Liver (tissue), 9 donors: ENCODE results near the gene ZCWPW1. TPM values are rescaled to one million over a fixed set of nuclear protein-coding genes. Genes with fewer than 3 reads are reported as not detected.
A peak's percentile ranks its signal among the peaks of the same experiment; 100 is the strongest.
"Not testable (repeated sequence)": the region's sequence is repeated elsewhere in the genome, so short reads cannot be mapped to it uniquely, and the experiment has no call there.

Source experiments
- DNase-seq: peaks from one replicate; pipeline ENCODE4 v3.0.0-alpha.2; 2017; ENCODE audit warnings: low spot score
- H3K27ac ChIP-seq, 2 donors: one replicate each; pipeline ENCODE4 v1.7.0; 2013; ENCODE audit warnings: inconsistent platforms in 2 of 2, low read length in 2 of 2, control low read depth in 1 of 2, low read depth in 1 of 2, mild to moderate bottlenecking in 1 of 2
- H3K27me3 ChIP-seq, 4 donors: one replicate each; pipeline versions ENCODE4 v1.6.1 to v1.7.0; 2013; ENCODE audit warnings: low read length in 3 of 4, inconsistent platforms in 1 of 4, mild to moderate bottlenecking in 1 of 4, moderate library complexity in 1 of 4; ENCODE audit not compliant: control insufficient read depth in 4 of 4, insufficient read depth in 4 of 4
- H3K36me3 ChIP-seq, 4 donors: one replicate each; pipeline versions ENCODE4 v1.6.1 to v1.7.0; 2013; ENCODE audit warnings: low read length in 3 of 4, mild to moderate bottlenecking in 3 of 4, low read depth in 1 of 4, moderate library complexity in 1 of 4; ENCODE audit not compliant: control insufficient read depth in 4 of 4, insufficient read depth in 3 of 4
- H3K4me1 ChIP-seq, 4 donors: one replicate each; pipeline versions ENCODE4 v1.6.1 to v1.7.0; 2013; ENCODE audit warnings: low read length in 3 of 4, mild to moderate bottlenecking in 3 of 4, moderate library complexity in 1 of 4; ENCODE audit not compliant: control insufficient read depth in 4 of 4, insufficient read depth in 4 of 4
- H3K4me3 ChIP-seq, 3 donors: one replicate each; pipeline versions ENCODE4 v1.6.1 to v1.7.0; 2013; ENCODE audit warnings: low read length in 3 of 3, control low read depth in 1 of 3, low read depth in 1 of 3, mild to moderate bottlenecking in 1 of 3
- H3K9ac ChIP-seq, 2 donors: one replicate each; pipeline ENCODE4 v1.7.0; 2013; ENCODE audit warnings: low read length in 2 of 2, mild to moderate bottlenecking in 2 of 2, moderate library complexity in 2 of 2, control low read depth in 1 of 2, low read depth in 1 of 2
- H3K9me3 ChIP-seq, 4 donors: one replicate each; pipeline versions ENCODE4 v1.6.1 to v1.7.0; 2013; ENCODE audit warnings: low read length in 3 of 4; ENCODE audit not compliant: control insufficient read depth in 4 of 4
- ATF3 ChIP-seq: IDR thresholded peaks from 2 replicates; pipeline ENCODE4 v1.6.1; 2016; ENCODE audit warnings: antibody characterized with exemption
- EGR1 ChIP-seq, 2 donors: IDR thresholded peaks; 2 replicates each; pipeline ENCODE4 v1.6.1; 2016 to 2018; ENCODE audit warnings: antibody characterized with exemption in 2 of 2, low read depth in 2 of 2
- FOXA2 ChIP-seq: IDR thresholded peaks from 2 replicates; pipeline ENCODE4 v1.6.1; 2016; ENCODE audit warnings: antibody characterized with exemption
- GABPA ChIP-seq, 2 donors: IDR thresholded peaks in 1 of 2; conservative IDR thresholded peaks in 1 of 2; 2 replicates each; pipeline ENCODE4 v1.6.1; 2016; ENCODE audit warnings: antibody characterized with exemption in 2 of 2, mild to moderate bottlenecking in 1 of 2, moderate library complexity in 1 of 2
- HNF4G ChIP-seq: IDR thresholded peaks from 2 replicates; pipeline ENCODE4 v1.6.1; 2016; ENCODE audit warnings: antibody characterized with exemption
- NR2F2 ChIP-seq: IDR thresholded peaks from 2 replicates; pipeline ENCODE4 v1.6.1; 2016; ENCODE audit warnings: antibody characterized with exemption
- RAD21 ChIP-seq, 2 donors: IDR thresholded peaks; 2 replicates each; pipeline ENCODE4 v1.6.1; 2016; ENCODE audit warnings: antibody characterized with exemption in 2 of 2, mild to moderate bottlenecking in 2 of 2
- REST ChIP-seq: IDR thresholded peaks from 2 replicates; pipeline ENCODE4 v1.6.1; 2016; ENCODE audit warnings: antibody characterized with exemption, mild to moderate bottlenecking
- RXRA ChIP-seq, 2 donors: IDR thresholded peaks; 2 replicates each; pipeline ENCODE4 v1.6.1; 2017 to 2018; ENCODE audit warnings: antibody characterized with exemption in 2 of 2, mild to moderate bottlenecking in 1 of 2
- TAF1 ChIP-seq: conservative IDR thresholded peaks from 2 replicates; pipeline ENCODE4 v1.6.1; 2016; ENCODE audit warnings: antibody characterized with exemption, mild to moderate bottlenecking
- YY1 ChIP-seq: IDR thresholded peaks from 2 replicates; pipeline ENCODE4 v1.6.1; 2016; ENCODE audit warnings: antibody characterized with exemption, mild to moderate bottlenecking
- WGBS: extraction: QIAGEN DNeasy Blood & Tissue Kit; methylation state at CpG from one replicate; pipeline ENCODE4 v1.1.7; 2013; 5-methylcytosine and 5-hydroxymethylcytosine counted together
- polyA plus RNA-seq, 2 donors: library from polyadenylated mRNA; stranded (reverse) in 1 of 2; unstranded in 1 of 2; fragments of 200-250 nt in 1 of 2; fragments of >200 nt in 1 of 2; fragmentation: Nextera tagmentation in 1 of 2; extraction: Ambion mirVana in 1 of 2; gene quantifications; one replicate each; pipeline versions ENCODE4 v1.2.1 to v1.2.3, GENCODE V29; 2013 to 2015
- total RNA-seq, 2 donors: library from RNA; depleted of rRNA; stranded (reverse); fragments of >200 nt; gene quantifications; one replicate each; pipeline ENCODE4 v1.2.3, GENCODE V29; 2014
- TF ChIP-seq, protein P1 (sequence below): IDR thresholded peaks from 2 replicates; pipeline ENCODE4 v1.6.1; 2016; ENCODE audit warnings: antibody characterized with exemption
- donor health status: healthy.
- donor health status: healthy.
- donor health status: healthy.
- donor health status: healthy.
- donor health status: healthy.

ZCWPW1 gene
- total and polyA plus RNA-seq, 4 donors: 1.4 to 3.3 (median 2.8) TPM

DNA sequence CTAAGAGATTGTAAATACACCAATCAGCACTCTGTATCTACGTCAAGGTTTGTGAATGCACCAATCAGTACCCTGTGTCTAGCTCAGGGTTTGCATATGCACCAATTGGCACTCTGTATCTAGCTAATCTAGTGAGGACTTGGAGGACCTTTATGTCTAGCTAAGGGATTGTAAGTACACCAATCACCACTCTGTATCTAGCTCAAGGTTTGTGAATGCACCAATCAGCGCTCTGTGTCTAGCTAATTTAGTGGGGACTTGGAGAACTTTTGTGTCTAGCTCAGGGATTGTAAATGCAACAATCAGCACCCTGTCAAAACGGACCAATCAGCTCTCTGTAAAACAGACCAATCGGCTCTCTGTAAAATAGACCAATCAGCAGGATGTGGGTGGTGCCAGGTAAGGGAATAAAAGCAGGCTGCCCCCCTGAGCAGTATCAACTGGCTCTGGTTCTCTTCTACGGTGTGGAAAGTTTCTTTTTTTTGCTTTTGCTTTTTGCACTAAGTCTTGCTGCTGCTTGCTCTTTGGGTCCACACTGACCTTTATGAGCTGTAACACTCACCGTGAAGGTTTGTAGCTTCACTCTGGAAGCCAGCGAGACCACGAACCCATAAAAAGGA is 46.2 kb downstream of the ZCWPW1 start:
- H3K36me3 ChIP-seq, H3K27ac ChIP-seq, H3K4me1 ChIP-seq, H3K4me3 ChIP-seq, DNase-seq, H3K9ac ChIP-seq, H3K9me3 ChIP-seq, H3K27me3 ChIP-seq: not testable (repeated sequence)
- 85% methylated on average over 8 of the region's 8 CpGs for WGBS

DNA sequence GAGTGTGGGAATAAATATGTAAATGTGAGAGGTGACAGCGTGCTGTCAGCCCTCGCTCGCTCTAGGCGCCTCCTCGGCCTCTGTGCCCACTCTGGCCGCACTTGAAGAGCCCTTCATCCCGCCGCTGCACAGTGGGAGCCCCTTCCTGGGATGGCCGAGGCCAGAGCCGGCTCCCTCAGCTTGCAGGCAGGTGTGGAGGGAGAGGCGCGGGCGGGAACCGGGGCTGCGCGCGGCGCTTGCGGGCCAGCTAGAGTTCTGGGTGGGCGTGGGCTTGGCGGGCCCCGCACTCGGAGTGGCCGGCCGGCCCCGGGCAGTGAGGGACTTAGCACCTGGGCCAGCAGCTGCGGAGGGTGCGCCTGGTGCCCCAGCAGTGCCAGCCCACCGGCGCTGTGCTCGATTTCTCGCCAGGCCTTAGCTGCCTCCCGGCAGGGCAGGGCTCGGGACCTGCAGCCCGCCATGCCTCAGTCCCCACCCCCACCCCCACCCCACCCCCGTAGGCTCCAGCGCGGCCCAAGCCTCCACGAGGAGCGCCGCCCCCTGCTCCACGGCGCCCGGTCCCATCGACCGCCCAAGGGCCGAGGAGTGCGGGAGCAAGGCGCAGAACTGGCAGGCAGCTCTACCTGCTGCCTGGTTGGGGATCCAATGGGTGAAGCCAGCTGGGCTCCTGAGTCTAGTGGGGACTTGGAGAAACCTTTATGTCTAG is 46.8 kb downstream of the ZCWPW1 start:
- not testable (repeated sequence) for H3K9me3 ChIP-seq, DNase-seq, H3K27me3 ChIP-seq, H3K27ac ChIP-seq, H3K4me3 ChIP-seq, H3K9ac ChIP-seq, H3K4me1 ChIP-seq, H3K36me3 ChIP-seq
- WGBS: 79% methylated on average over 49 of the region's 49 CpGs

DNA sequence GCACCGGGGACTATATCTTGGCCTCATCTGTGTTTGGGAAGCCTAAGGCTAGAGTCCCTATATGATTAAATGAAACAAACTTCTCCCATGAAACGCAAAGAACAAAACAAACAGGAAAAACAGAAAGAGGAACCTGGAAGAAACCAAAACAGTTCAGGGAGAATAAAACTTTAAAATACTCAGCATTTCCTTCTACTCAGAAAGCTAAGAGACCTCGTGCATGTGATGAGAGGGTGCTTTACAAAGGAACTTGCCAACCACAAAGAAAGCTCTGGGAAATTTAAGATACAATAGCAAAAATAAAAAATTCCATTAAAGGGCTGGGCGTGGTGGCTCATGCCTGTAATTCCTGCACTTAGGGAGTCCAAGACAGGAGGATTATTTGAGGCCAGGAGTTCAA is 48.3 kb downstream of the ZCWPW1 start:
- TF ChIP-seq, protein P1, sequence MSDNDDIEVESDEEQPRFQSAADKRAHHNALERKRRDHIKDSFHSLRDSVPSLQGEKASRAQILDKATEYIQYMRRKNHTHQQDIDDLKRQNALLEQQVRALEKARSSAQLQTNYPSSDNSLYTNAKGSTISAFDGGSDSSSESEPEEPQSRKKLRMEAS: no peak
- no peak for TF ChIP-seq RXRA (IDR thresholded peaks at IDR 0.05)
- TF ChIP-seq EGR1 (IDR thresholded peaks at IDR 0.05; ENCODE audit: low read depth in 2 of 2): no peak
- TF ChIP-seq YY1: no peak
- TF ChIP-seq RAD21 (IDR thresholded peaks at IDR 0.05): no peak
- no peak overlapping the region for H3K9ac ChIP-seq
- peak overlapping the region in 1 of 2 donors; percentile 3 for H3K27ac ChIP-seq
- WGBS: 79% methylated on average over 4 of the region's 4 CpGs
- no peak overlapping the region for H3K4me3 ChIP-seq
- H3K9me3 ChIP-seq: no peaks in the 10 kb centered on the region
- no peaks in the 10 kb centered on the region for H3K4me1 ChIP-seq
- no peaks in the 10 kb centered on the region for H3K27me3 ChIP-seq
- no peaks in the 10 kb centered on the region for H3K36me3 ChIP-seq
- DNase-seq: no peak

- TF ChIP-seq REST (no peak), ATF3 (no peak), GABPA (IDR thresholded peaks at IDR 0.05 in 1 of 2, conservative IDR thresholded peaks at IDR 0.05 in 1 of 2) (no peak), FOXA2 (no peak), HNF4G (no peak), YY1 (no peak), TAF1 (no peak), NR2F2 (no peak)
- Histone ChIP-seq H3K4me3 (no peak overlapping the region), H3K9me3 (no peaks in the 10 kb centered on the region), H3K27me3 (no peaks in the 10 kb centered on the region), H3K36me3 (no peaks in the 10 kb centered on the region), H3K9ac (no peak overlapping the region), H3K27ac (no peak overlapping the region), H3K4me1 (no peaks in the 10 kb centered on the region)
- WGBS: 94% methylated on average over 4 of the region's 4 CpGs
- no peak for DNase-seq
Observed at GRCh38 chr7:100378114-100378755, 50.3 kb downstream of the ZCWPW1 start.
